ENCODE measurements around the gene RPSA.

- TF ChIP-seq, protein P1, sequence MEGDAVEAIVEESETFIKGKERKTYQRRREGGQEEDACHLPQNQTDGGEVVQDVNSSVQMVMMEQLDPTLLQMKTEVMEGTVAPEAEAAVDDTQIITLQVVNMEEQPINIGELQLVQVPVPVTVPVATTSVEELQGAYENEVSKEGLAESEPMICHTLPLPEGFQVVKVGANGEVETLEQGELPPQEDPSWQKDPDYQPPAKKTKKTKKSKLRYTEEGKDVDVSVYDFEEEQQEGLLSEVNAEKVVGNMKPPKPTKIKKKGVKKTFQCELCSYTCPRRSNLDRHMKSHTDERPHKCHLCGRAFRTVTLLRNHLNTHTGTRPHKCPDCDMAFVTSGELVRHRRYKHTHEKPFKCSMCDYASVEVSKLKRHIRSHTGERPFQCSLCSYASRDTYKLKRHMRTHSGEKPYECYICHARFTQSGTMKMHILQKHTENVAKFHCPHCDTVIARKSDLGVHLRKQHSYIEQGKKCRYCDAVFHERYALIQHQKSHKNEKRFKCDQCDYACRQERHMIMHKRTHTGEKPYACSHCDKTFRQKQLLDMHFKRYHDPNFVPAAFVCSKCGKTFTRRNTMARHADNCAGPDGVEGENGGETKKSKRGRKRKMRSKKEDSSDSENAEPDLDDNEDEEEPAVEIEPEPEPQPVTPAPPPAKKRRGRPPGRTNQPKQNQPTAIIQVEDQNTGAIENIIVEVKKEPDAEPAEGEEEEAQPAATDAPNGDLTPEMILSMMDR (IDR thresholded peaks at IDR 0.05), result no peak
- TF ChIP-seq ZFX (IDR thresholded peaks at IDR 0.05; ENCODE audit: borderline replicate concordance), result no peak
Measured at GRCh38 chr3:39415983-39416382, 9.5 kb downstream of the RPSA start.

Data from 22Rv1 (cell line).